Testis (tissue), 2 donors: Measurements from ENCODE around the gene DIO1.

Experiments
- POLR2A ChIP-seq: fragments of 450-650 bp; IDR thresholded peaks from one replicate; pipeline ENCODE4 v1.6.1; 2017; ENCODE audit warnings: antibody characterized with exemption, mild to moderate bottlenecking, moderate library complexity
- TF ChIP-seq, protein P1 (sequence below), 3 experiments: fragments of 450-650 bp in 2 of 3; fragments of 200-600 bp in 1 of 3; sonication (generic) in 1 of 3; IDR thresholded peaks; one replicate each; pipeline ENCODE4 v1.5.1; 2016 to 2019; ENCODE audit warnings: antibody characterized with exemption in 3 of 3, mild to moderate bottlenecking in 2 of 3, moderate library complexity in 1 of 3

DNA sequence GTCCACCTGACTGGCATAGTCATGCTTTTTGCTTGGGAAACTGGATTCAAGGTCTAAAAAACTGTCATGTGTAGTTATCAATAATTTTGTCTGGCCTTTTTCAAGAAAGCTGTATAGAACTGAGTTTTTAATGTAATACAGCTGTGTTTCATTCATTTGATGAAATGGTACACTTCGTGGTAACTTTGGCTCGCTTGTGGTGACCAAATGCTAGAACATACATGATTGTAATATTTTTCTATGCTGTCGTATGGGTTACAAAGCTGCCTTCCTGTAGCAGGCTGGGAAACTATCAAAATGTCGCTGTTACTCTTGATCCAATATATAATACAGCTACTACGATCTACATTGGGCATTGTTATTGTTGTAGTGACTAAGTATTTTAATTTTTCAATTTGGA, 54.3 kb downstream of the DIO1 start:
- TF ChIP-seq POLR2A, result no peak
- TF ChIP-seq, protein P1, sequence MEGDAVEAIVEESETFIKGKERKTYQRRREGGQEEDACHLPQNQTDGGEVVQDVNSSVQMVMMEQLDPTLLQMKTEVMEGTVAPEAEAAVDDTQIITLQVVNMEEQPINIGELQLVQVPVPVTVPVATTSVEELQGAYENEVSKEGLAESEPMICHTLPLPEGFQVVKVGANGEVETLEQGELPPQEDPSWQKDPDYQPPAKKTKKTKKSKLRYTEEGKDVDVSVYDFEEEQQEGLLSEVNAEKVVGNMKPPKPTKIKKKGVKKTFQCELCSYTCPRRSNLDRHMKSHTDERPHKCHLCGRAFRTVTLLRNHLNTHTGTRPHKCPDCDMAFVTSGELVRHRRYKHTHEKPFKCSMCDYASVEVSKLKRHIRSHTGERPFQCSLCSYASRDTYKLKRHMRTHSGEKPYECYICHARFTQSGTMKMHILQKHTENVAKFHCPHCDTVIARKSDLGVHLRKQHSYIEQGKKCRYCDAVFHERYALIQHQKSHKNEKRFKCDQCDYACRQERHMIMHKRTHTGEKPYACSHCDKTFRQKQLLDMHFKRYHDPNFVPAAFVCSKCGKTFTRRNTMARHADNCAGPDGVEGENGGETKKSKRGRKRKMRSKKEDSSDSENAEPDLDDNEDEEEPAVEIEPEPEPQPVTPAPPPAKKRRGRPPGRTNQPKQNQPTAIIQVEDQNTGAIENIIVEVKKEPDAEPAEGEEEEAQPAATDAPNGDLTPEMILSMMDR (IDR thresholded peaks at IDR 0.05), result no peak
